GM12878 (cell line): Measurements from ENCODE around the gene BEAN1. TPM values are rescaled to one million over a fixed set of nuclear protein-coding genes. Genes with fewer than 3 reads are reported as not detected.

ENCODE experiments used
- BHLHE40 ChIP-seq, 2 experiments: fragments of 450-650 bp in 1 of 2; IDR thresholded peaks; 2 replicates each; pipeline ENCODE4 v1.6.1; 2011 to 2017; ENCODE audit warnings: low read depth in 2 of 2, borderline replicate concordance in 1 of 2, improper control_type of control experiment in 1 of 2, low read length in 1 of 2, mild to moderate bottlenecking in 1 of 2
- CHD2 ChIP-seq: IDR thresholded peaks from 2 replicates; pipeline ENCODE4 v1.6.1; 2011; ENCODE audit warnings: low read depth, low read length, improper control_type of control experiment, borderline replicate concordance
- CREB1 ChIP-seq: IDR thresholded peaks from 2 replicates; pipeline ENCODE4 v1.6.1; 2012; ENCODE audit warnings: low read depth, mild to moderate bottlenecking, inconsistent platforms
- E2F8 ChIP-seq: fragments of 450-650 bp; IDR thresholded peaks from 2 replicates; pipeline ENCODE4 v1.6.1; 2018; ENCODE audit warnings: mild to moderate bottlenecking, low read depth, moderate library complexity; ENCODE audit not compliant: partially characterized antibody
- EGR1 ChIP-seq, 2 experiments: IDR thresholded peaks; 1 replicate in 1 of 2; 2 replicates in 1 of 2; pipeline ENCODE4 v1.6.1; 2011 to 2012; ENCODE audit warnings: low read depth in 2 of 2, low read length in 2 of 2, borderline replicate concordance in 1 of 2, mild to moderate bottlenecking in 1 of 2, moderate library complexity in 1 of 2
- ETV6 ChIP-seq, 2 experiments: fragments of 450-650 bp in 1 of 2; IDR thresholded peaks in 1 of 2; conservative IDR thresholded peaks in 1 of 2; 2 replicates each; pipeline ENCODE4 v1.6.1; 2014; ENCODE audit warnings: antibody characterized with exemption in 1 of 2, borderline replicate concordance in 1 of 2, low read depth in 1 of 2, mild to moderate bottlenecking in 1 of 2, moderate library complexity in 1 of 2
- HDGF ChIP-seq: fragments of 450-650 bp; IDR thresholded peaks from 2 replicates; pipeline ENCODE4 v1.6.1; 2016; ENCODE audit warnings: antibody characterized with exemption
- KDM1A ChIP-seq: fragments of 200-600 bp; sonication (generic); IDR thresholded peaks from 2 replicates; pipeline ENCODE4 v1.6.1; 2016; ENCODE audit warnings: borderline replicate concordance
- MLLT1 ChIP-seq: fragments of 450-650 bp; IDR thresholded peaks from 2 replicates; pipeline ENCODE4 v1.6.1; 2016; ENCODE audit warnings: mild to moderate bottlenecking
- MTA2 ChIP-seq: fragments of 450-650 bp; IDR thresholded peaks from 2 replicates; pipeline ENCODE4 v1.6.1; 2016; ENCODE audit warnings: low read depth, mild to moderate bottlenecking, moderate library complexity
- MTA3 ChIP-seq: IDR thresholded peaks from 2 replicates; pipeline ENCODE4 v1.6.1; 2012; ENCODE audit warnings: low read length, inconsistent platforms, borderline replicate concordance
- MYB ChIP-seq: fragments of 150-350 bp; IDR thresholded peaks from 2 replicates; pipeline ENCODE4 v1.6.1; 2014; ENCODE audit warnings: mild to moderate bottlenecking, low read depth, low read length, borderline replicate concordance
- NR2C1 ChIP-seq: fragments of 450-650 bp; IDR thresholded peaks from 2 replicates; pipeline ENCODE4 v1.6.1; 2017; ENCODE audit warnings: antibody characterized with exemption, mild to moderate bottlenecking, moderate library complexity
- NR2F1 ChIP-seq: fragments of 450-650 bp; conservative IDR thresholded peaks from 2 replicates; pipeline ENCODE4 v1.6.1; 2017; ENCODE audit warnings: mild to moderate bottlenecking
- RCOR1 ChIP-seq: conservative IDR thresholded peaks from 2 replicates; pipeline ENCODE4 v1.6.1; 2012; ENCODE audit warnings: low read depth, low read length, improper control_type of control experiment
- SREBF1 ChIP-seq: IDR thresholded peaks from 2 replicates; pipeline ENCODE4 v1.6.1; 2012; ENCODE audit warnings: mild to moderate bottlenecking, low read length
- SUPT20H ChIP-seq: IDR thresholded peaks from 2 replicates; pipeline ENCODE4 v1.6.1; 2011; ENCODE audit warnings: low read depth, mild to moderate bottlenecking, low read length, moderate library complexity, borderline replicate concordance; ENCODE audit not compliant: control insufficient read depth
- USF1 ChIP-seq: IDR thresholded peaks from 2 replicates; pipeline ENCODE4 v1.6.1; 2011; ENCODE audit warnings: borderline replicate concordance, low read depth, mild to moderate bottlenecking, moderate library complexity, mixed read lengths, low read length; ENCODE audit not compliant: insufficient read depth; ENCODE audit errors: extremely low read length
- ZNF592 ChIP-seq: fragments of 450-650 bp; IDR thresholded peaks from 2 replicates; pipeline ENCODE4 v1.6.1; 2017; ENCODE audit warnings: mild to moderate bottlenecking, moderate library complexity
- polyA plus RNA-seq, 11 experiments: library from polyadenylated mRNA; depleted of rRNA in 4 of 11; unstranded in 6 of 11; stranded (reverse) in 5 of 11; fragments of >200 nt; fragmentation: Nextera tagmentation in 4 of 11; fragmentation: Illumina TruSeq in 1 of 11; extraction: Ambion mirVana in 4 of 11; extraction: Trizol in 1 of 11; gene quantifications; 1 replicate in 1 of 11; 2 replicates in 10 of 11; pipeline versions ENCODE4 v1.2.1 to v1.2.3, GENCODE V29; 2011 to 2016; ENCODE audit warnings: inconsistent platforms in 2 of 11, missing spikeins in 2 of 11, low read depth in 1 of 11
- total RNA-seq, 4 experiments: library from RNA; depleted of rRNA in 3 of 4; stranded (reverse); fragments of >200 nt in 3 of 4; fragmentation: Illumina TruSeq in 1 of 4; extraction: Trizol in 1 of 4; gene quantifications; 2 replicates each; pipeline versions ENCODE4 v1.2.1 to v1.2.3, GENCODE V29; 2013 to 2021

BEAN1 gene
- total and polyA plus RNA-seq, 10 of the 15 experiments (the other 5 are each of a cell fraction or from before 2014, with no cell fraction given) = not detected

DNA sequence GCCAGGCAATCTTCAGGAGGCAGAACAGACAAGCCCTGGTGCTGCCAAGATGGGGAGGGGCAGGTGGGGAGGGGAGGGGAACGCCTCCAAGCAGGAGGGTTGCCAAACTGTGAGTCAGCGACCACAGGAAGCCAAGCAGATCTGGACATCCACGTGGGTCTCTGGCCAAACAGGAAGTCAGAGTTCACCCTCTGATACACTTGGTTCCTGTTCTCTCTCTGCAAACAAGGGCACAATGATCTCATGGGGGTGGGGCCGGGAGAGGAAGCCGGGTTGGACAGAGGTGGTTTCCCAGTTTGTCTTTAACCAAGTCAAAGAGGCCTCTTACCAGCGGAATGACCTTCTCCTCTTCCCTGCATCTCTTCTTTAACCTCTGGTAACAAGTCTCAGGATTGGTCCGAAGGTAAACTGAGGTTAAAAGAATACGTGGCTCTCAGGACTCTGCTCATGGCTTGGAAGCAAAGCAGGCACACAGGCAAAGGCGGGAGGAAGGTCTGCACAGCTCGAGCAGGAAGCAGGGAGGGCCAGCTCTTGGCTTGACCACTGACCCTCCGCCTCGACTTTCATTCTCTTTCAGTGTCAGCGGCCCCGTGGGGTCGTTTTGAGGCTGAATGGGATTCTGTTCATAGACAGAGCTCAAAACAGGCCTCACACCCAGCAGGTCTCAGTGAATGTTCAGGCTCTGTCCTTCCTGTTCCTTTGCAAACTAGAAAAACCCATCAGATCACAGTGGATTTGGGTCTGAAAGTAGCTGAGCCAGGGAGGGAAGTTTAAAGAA lies 89.9 kb downstream of the BEAN1 start (continued):
- peak; percentile 75 for TF ChIP-seq CREB1
- TF ChIP-seq BHLHE40 (IDR thresholded peaks at IDR 0.05; ENCODE audit: borderline replicate concordance in 1 of 2, low read depth in 2 of 2, low read length in 1 of 2) = peak; percentile 80 to 85
- TF ChIP-seq MTA2 = peak; percentile 69
- peak; percentile 5; the same call in 1 of the 2 replicates for TF ChIP-seq MYB
- TF ChIP-seq CHD2 = peak; percentile 67
- TF ChIP-seq KDM1A = no peak
- 0 out of 2 replicates have a peak, but pooled peaks have one; percentile 18 for TF ChIP-seq NR2C1
- peak; percentile 83; the same call in 1 of the 2 replicates for TF ChIP-seq MTA3
- TF ChIP-seq HDGF = peak; percentile 66; the same call in 1 of the 2 replicates
- TF ChIP-seq MLLT1 = 0 out of 2 replicates have a peak, but pooled peaks have one; percentile 60
- TF ChIP-seq SREBF1 = peak; percentile 65
- TF ChIP-seq RCOR1 = 0 out of 2 replicates have a peak, but pooled peaks have one; percentile 85
- no peak for TF ChIP-seq SUPT20H
- TF ChIP-seq E2F8 = no peak
- no peak for TF ChIP-seq ZNF592
- peak in 1 of 2 experiments; percentile 90; a peak in 2 of 4 replicates for TF ChIP-seq ETV6 (conservative IDR thresholded peaks at IDR 0.05 in 1 of 2, IDR thresholded peaks at IDR 0.05 in 1 of 2; ENCODE audit: borderline replicate concordance in 1 of 2, low read depth in 1 of 2)
- peak; percentile 65 for TF ChIP-seq USF1
- peak in 1 of 2 experiments; percentile 46; a peak in 2 of 3 replicates for TF ChIP-seq EGR1 (IDR thresholded peaks at IDR 0.05; ENCODE audit: borderline replicate concordance in 1 of 2, low read depth in 2 of 2, low read length in 2 of 2)
- peak; percentile 94 for TF ChIP-seq NR2F1
